Measurements from ENCODE around the gene SNX33.

Gene SNX33

GRCh38 chr15:75671730-75672602 lies 24.3 kb downstream of the SNX33 start:
- TF ChIP-seq, protein P1, sequence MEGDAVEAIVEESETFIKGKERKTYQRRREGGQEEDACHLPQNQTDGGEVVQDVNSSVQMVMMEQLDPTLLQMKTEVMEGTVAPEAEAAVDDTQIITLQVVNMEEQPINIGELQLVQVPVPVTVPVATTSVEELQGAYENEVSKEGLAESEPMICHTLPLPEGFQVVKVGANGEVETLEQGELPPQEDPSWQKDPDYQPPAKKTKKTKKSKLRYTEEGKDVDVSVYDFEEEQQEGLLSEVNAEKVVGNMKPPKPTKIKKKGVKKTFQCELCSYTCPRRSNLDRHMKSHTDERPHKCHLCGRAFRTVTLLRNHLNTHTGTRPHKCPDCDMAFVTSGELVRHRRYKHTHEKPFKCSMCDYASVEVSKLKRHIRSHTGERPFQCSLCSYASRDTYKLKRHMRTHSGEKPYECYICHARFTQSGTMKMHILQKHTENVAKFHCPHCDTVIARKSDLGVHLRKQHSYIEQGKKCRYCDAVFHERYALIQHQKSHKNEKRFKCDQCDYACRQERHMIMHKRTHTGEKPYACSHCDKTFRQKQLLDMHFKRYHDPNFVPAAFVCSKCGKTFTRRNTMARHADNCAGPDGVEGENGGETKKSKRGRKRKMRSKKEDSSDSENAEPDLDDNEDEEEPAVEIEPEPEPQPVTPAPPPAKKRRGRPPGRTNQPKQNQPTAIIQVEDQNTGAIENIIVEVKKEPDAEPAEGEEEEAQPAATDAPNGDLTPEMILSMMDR (IDR thresholded peaks at IDR 0.05), result no peak
- Mint-ChIP-seq H3K4me1 (peaks cover 36% of the 10 kb centered on the region), H3K4me3 (no peak overlapping the region)

GRCh38 chr15:75672646-75673425 lies 25.1 kb downstream of the SNX33 start:
- H3K27ac Mint-ChIP-seq, result peak overlapping the region; percentile 88
- no peaks in the 10 kb centered on the region for H3K9me3 Mint-ChIP-seq
- no peak overlapping the region for H3K4me3 Mint-ChIP-seq
- peaks cover 3% of the 10 kb centered on the region for H3K27me3 Mint-ChIP-seq (ENCODE audit: low read depth, poor library complexity)
- TF ChIP-seq, protein P1 (IDR thresholded peaks at IDR 0.05), result no peak
- peak; percentile 24 for DNase-seq
- peaks cover 36% of the 10 kb centered on the region for H3K4me1 Mint-ChIP-seq
- no peaks in the 10 kb centered on the region for H3K36me3 Mint-ChIP-seq (ENCODE audit: low read depth)

More at GRCh38 chr15:75671730-75672602, 24.3 kb downstream of the SNX33 start:
- no peak for DNase-seq
- Mint-ChIP-seq H3K36me3 (ENCODE audit: low read depth) (no peaks in the 10 kb centered on the region), H3K27ac (no peak overlapping the region), H3K27me3 (ENCODE audit: low read depth, poor library complexity) (peaks cover 3% of the 10 kb centered on the region), H3K9me3 (no peaks in the 10 kb centered on the region)

DNA sequence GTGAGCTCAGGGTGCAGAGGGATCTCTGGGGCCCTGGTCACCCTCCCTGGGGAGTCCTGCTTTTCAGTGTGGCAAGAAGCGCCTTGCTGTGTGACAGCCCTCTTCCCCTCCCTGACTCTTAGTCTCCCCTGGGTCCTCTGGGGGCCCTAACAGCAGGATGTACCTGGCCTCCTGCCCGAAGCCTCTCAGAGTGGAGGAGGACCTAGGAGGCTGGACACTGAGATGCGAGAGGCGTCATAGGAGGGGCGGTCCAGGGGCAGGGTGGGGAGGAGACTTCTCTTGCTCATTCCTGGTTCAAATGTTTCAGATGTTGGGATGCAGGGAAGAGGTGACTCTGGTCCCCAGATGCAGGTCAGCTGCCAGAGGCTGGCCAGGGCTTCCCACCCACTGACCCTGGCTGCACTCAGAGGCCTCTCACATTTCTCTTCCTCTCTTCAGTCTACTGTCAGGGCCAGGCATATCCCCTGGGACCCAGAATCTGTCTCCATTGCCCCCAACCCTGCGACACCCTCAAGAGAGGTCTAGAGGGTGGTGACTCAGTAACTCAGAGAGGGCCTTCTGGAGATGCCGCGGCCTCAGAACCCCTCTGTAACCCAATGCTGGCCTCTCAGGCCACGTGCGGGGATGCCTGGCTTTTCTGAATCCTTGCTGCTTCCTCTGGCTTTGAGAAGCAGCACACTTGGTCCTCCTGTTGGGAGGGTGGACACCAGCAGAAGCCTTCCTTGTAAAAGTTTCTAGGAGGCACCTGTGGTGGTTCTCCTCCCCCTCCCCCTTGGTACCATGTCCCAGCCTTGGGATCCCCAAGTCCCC lies 25.9 kb downstream of the SNX33 start:
- Mint-ChIP-seq H3K4me3 (peak overlapping the region; percentile 47), H3K9me3 (no peaks in the 10 kb centered on the region), H3K4me1 (peaks cover 36% of the 10 kb centered on the region), H3K27me3 (ENCODE audit: low read depth, poor library complexity) (peaks cover under 1% of the 10 kb centered on the region), H3K27ac (peak overlapping the region; percentile 88), H3K36me3 (ENCODE audit: low read depth) (peaks cover 2% of the 10 kb centered on the region)
- TF ChIP-seq, protein P1 (IDR thresholded peaks at IDR 0.05), result no peak
- peak; percentile 25 for DNase-seq

GRCh38 chr15:75674366-75674765 lies 26.7 kb downstream of the SNX33 start:
- peak overlapping the region; percentile 77 for H3K27ac Mint-ChIP-seq
- no peak overlapping the region for H3K4me3 Mint-ChIP-seq
- no peaks in the 10 kb centered on the region for H3K27me3 Mint-ChIP-seq (ENCODE audit: low read depth, poor library complexity)
- peaks cover 36% of the 10 kb centered on the region for H3K4me1 Mint-ChIP-seq
- TF ChIP-seq, protein P1 (IDR thresholded peaks at IDR 0.05), result no peak
- H3K36me3 Mint-ChIP-seq (ENCODE audit: low read depth), result peaks cover 7% of the 10 kb centered on the region
- H3K9me3 Mint-ChIP-seq, result no peaks in the 10 kb centered on the region
- DNase-seq, result no peak

DNA sequence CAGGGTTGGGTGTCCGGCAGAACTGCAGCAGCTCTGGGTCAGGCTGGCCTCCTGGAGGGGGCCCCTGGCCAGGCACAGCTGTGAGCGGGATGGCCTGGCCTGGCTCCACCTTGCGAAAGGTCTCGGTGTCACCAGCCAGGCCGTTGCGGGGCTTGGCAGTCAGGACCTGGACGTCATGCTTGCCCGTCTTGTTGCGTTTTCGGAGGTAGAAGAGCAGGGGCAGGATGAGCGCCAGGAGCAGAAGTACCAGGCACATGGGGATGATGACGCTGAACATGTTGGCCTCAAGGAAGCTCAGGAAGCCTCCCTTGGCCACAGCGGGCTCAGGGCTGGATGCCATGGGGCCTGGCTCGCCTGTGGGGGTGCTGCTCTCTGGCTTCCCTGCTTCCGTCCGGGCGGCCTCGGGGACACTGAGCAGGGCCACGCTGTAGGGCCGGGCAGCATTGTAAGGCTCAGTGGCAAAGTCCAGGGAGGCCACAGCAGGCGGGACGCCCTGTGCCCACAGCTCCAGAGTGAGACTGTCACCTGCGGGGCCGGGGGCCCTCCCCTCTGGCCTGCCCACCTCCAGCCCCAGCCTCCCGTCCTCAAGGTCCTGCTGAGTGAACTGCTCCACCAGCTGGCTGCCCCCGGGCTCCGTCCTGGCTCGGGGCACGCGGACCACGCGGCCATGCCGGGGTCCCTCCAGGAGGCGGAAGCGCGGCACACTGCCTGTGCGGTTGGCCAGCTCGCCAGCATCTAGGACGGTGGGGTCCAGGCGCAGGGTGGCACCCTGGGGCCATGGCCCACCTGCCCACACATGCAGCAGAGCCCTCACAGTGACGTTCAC lies 28.1 kb downstream of the SNX33 start:
- Mint-ChIP-seq H3K4me1 (peaks cover 40% of the 10 kb centered on the region), H3K27ac (peak overlapping the region; percentile 22), H3K4me3 (no peak overlapping the region), H3K27me3 (ENCODE audit: low read depth, poor library complexity) (no peaks in the 10 kb centered on the region), H3K36me3 (ENCODE audit: low read depth) (peaks cover 7% of the 10 kb centered on the region), H3K9me3 (no peaks in the 10 kb centered on the region)
- no peak for DNase-seq
- TF ChIP-seq, protein P1 (IDR thresholded peaks at IDR 0.05), result no peak
